A549 treated with CORT108297 at 1 μM for 4 hours (cell line): ENCODE measurements around the gene LRRC63. TPM values are rescaled to one million over a fixed set of nuclear protein-coding genes. Genes with fewer than 3 reads are reported as not detected.

ENCODE experiments used
- total RNA-seq: library from RNA; stranded (reverse); fragments of 200-300 nt; extraction: Qiagen RNA extraction; gene quantifications from 5 replicates; pipeline ENCODE4 v1.2.3, GENCODE V29; 2022

The LRRC63 gene
- 0.05 to 0.13 TPM in 2 of 5 replicates, not detected in the others for total RNA-seq

GRCh38 chr13:46211483-46212351 is at the start of gene LRRC63:
Gene LRRC63, plus strand, starts transcription at chr13:46211928. Its CDS starts 1,107 bp downstream, at chr13:46213035.

GRCh38 chr13:46181840-46182490 is 29.8 kb upstream of the LRRC63 start, which contains the start of gene LCP1:
Gene LCP1, minus strand, starts transcription at chr13:46182177. Its CDS starts 22,515 bp downstream, at chr13:46159662.

Other genes with a start within 250 kb of the LRRC63 start
- gene ZC3H13, start 159.2 kb upstream of the LRRC63 start, total RNA-seq: 9.8 to 18.4 TPM (median 14.9 TPM) in 5 replicates
- not detected in 5 replicates for gene CPB2, start 106.9 kb upstream of the LRRC63 start, total RNA-seq
- gene LCP1, start 29.8 kb upstream of the LRRC63 start, total RNA-seq: 0.09 to 0.16 TPM (median 0.14 TPM) in 5 replicates
- gene RUBCNL, start 175.3 kb downstream of the LRRC63 start, total RNA-seq: 0.06 to 0.37 TPM (median 0.06 TPM) in 5 replicates